HEK293T (cell line): ENCODE measurements around the gene RND1.
"Not testable (repeated sequence)": the region's sequence is repeated elsewhere in the genome, so short reads cannot be mapped to it uniquely, and the experiment has no call there.

ENCODE experiments used
- CTCF ChIA-PET: fragments of 350-600 bp; formaldehyde crosslinking; extraction: SDS; loops from one replicate; lab custom pipeline; 2021; ENCODE audit warnings: antibody characterized with exemption, inconsistent platforms; lab: Yijun Ruan, JAX
- POLR2A ChIA-PET: fragments of 350-600 bp; formaldehyde crosslinking; extraction: SDS; loops from one replicate; lab custom pipeline; 2020; ENCODE audit warnings: antibody characterized with exemption, inconsistent platforms; lab: Yijun Ruan, JAX
- DNase-seq: peaks from one replicate; pipeline ENCODE4 v3.0.0; 2012; ENCODE audit warnings: mixed read lengths; ENCODE audit errors: extremely low spot score
- ARNT ChIP-seq: fragments of 450-650 bp; IDR thresholded peaks from 2 replicates; pipeline ENCODE4 v1.6.1; 2017; ENCODE audit warnings: mild to moderate bottlenecking
- BHLHE40 ChIP-seq: fragments of 450-650 bp; IDR thresholded peaks from 2 replicates; pipeline ENCODE4 v1.6.1; 2016; ENCODE audit warnings: mild to moderate bottlenecking, moderate library complexity, borderline replicate concordance
- CTBP1 ChIP-seq: fragments of 450-650 bp; IDR thresholded peaks from 2 replicates; pipeline ENCODE4 v1.6.1; 2016; ENCODE audit warnings: borderline replicate concordance
- ELF4 ChIP-seq: fragments of 450-650 bp; IDR thresholded peaks from 2 replicates; pipeline ENCODE4 v1.6.1; 2017; ENCODE audit warnings: antibody characterized with exemption
- FOXA1 ChIP-seq: fragments of 450-650 bp; IDR thresholded peaks from 2 replicates; pipeline ENCODE4 v1.6.1; 2016; ENCODE audit warnings: mild to moderate bottlenecking
- FOXK2 ChIP-seq: fragments of 450-650 bp; IDR thresholded peaks from 2 replicates; pipeline ENCODE4 v1.6.1; 2016; ENCODE audit warnings: mild to moderate bottlenecking
- FOXM1 ChIP-seq: fragments of 450-650 bp; IDR thresholded peaks from 2 replicates; pipeline ENCODE4 v1.6.1; 2017; ENCODE audit warnings: mild to moderate bottlenecking, borderline replicate concordance
- HDGF ChIP-seq: fragments of 450-650 bp; IDR thresholded peaks from 2 replicates; pipeline ENCODE4 v1.6.1; 2017; ENCODE audit warnings: antibody characterized with exemption, borderline replicate concordance
- L3MBTL2 ChIP-seq: fragments of 450-650 bp; conservative IDR thresholded peaks from 2 replicates; pipeline ENCODE4 v1.6.1; 2016; ENCODE audit warnings: mild to moderate bottlenecking
- LEF1 ChIP-seq: fragments of 450-650 bp; IDR thresholded peaks from 2 replicates; pipeline ENCODE4 v1.6.1; 2017; ENCODE audit warnings: mild to moderate bottlenecking, borderline replicate concordance
- NFRKB ChIP-seq: fragments of 450-650 bp; IDR thresholded peaks from 2 replicates; pipeline ENCODE4 v1.6.1; 2016; ENCODE audit warnings: mild to moderate bottlenecking, moderate library complexity
- SP1 ChIP-seq: fragments of 450-650 bp; IDR thresholded peaks from 2 replicates; pipeline ENCODE4 v1.6.1; 2017
- SUZ12 ChIP-seq: fragments of 450-650 bp; IDR thresholded peaks from 2 replicates; pipeline ENCODE4 v1.6.1; 2016; ENCODE audit warnings: mild to moderate bottlenecking
- TARDBP ChIP-seq: fragments of 450-650 bp; IDR thresholded peaks from 2 replicates; pipeline ENCODE4 v1.6.1; 2016
- ZNF384 ChIP-seq: fragments of 450-650 bp; IDR thresholded peaks from 2 replicates; pipeline ENCODE4 v1.6.1; 2016
- TF ChIP-seq, protein P1 (sequence below): fragments of 450-650 bp; IDR thresholded peaks from 2 replicates; pipeline ENCODE4 v1.6.1; 2016

RND1 gene

DNA sequence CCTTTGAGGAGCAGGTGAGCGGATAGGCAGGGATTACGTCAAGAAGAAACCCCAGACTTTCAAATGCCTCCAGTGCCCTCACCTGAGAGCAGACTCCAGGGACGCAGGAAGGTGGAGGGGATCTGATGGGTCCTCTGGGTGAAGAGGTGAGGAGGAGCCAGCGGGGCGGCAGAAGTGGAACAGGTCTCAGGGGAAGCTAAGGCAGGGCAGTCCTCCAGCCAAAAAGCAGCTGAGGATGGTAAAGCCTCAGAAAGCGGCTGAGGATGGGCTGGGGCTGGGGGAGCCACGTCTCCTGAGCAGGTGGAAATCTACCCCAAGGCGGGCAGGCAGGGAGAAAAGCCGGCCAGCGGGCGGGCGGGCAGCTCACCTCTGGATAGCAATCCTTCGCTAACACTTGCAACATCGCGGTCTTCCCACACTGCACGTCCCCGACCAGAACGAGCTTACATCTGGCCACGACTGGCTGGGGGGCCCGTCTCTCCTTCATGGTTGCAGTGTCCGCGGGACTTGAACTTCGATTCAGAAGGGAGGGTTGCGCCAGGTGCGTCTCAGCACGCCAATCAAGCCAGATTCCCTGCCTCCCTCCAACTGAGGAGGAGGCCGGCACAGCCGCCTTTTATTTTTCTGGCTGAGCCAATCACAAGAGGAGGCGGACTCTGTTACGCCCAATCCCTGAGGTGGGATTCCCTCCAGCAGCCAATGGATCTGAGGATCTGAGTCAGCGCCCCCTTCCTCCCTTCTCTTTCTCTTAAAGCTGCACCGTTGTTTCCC, at the start of gene RND1:
Gene RND1 (minus strand): TSS at position 590 of the 771 bp plus-strand sequence. CDS start 103 bp downstream, at position 487.
- no peak for TF ChIP-seq FOXA1
- no peak for TF ChIP-seq NFRKB
- peak; percentile 67 for TF ChIP-seq L3MBTL2
- no peak for TF ChIP-seq TARDBP
- peak; percentile 47; the same call in 1 of the 2 replicates for TF ChIP-seq ELF4
- no peak for TF ChIP-seq SP1
- TF ChIP-seq ARNT: no peak
- TF ChIP-seq SUZ12: no peak
- no peak for TF ChIP-seq ZNF384
- TF ChIP-seq LEF1: no peak
- peak; percentile 86 for TF ChIP-seq FOXM1
- TF ChIP-seq BHLHE40: no peak
- no peak for TF ChIP-seq HDGF
- TF ChIP-seq CTBP1: no peak
- TF ChIP-seq FOXK2: no peak
- TF ChIP-seq, protein P1, sequence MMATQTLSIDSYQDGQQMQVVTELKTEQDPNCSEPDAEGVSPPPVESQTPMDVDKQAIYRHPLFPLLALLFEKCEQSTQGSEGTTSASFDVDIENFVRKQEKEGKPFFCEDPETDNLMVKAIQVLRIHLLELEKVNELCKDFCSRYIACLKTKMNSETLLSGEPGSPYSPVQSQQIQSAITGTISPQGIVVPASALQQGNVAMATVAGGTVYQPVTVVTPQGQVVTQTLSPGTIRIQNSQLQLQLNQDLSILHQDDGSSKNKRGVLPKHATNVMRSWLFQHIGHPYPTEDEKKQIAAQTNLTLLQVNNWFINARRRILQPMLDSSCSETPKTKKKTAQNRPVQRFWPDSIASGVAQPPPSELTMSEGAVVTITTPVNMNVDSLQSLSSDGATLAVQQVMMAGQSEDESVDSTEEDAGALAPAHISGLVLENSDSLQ: peak; percentile 96
- DNase-seq: peak; percentile 95
- ChIA-PET POLR2A (interaction anchor here (0.6 to 3.3 kb wide), 11 partner anchors 9 to 92 kb away, joined by 3 to 29 read pairs (median 6); partner anchors contain the start of genes ADCY6, ARF3 and DDX23), CTCF (interaction anchor here (0.8 to 2.9 kb wide), 5 partner anchors 12 to 130 kb away, joined by 3 to 21 read pairs (median 4); a partner anchor contains a TSS)

DNA sequence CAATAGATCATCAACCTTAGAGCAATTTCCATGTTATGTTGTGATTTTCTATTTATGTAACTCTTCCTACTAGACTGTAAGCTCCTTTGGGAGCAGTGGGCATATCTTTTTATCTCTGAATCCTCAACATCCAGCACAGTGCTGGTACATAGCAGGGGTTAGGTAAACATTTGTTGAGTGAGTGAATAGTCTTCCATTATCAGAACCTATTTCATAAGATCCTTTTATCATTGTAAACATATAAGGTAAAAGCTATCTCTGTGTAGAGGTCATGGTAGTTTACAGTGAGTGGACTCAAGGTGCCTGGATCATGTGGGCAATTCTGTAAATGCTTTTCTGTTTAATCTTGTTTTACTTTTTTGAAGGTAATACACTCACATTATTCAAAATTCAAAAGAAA, 44.5 kb upstream of the RND1 start:
- no peak for TF ChIP-seq ELF4
- TF ChIP-seq FOXM1: no peak
- TF ChIP-seq FOXA1: no peak
- TF ChIP-seq, protein P1: no peak
- TF ChIP-seq ARNT: no peak
- TF ChIP-seq L3MBTL2: no peak
- TF ChIP-seq LEF1: no peak
- no peak for TF ChIP-seq SP1
- TF ChIP-seq ZNF384: no peak
- TF ChIP-seq BHLHE40: no peak
- no peak for TF ChIP-seq SUZ12
- TF ChIP-seq TARDBP: no peak
- ChIA-PET POLR2A (no interaction called here), CTCF (interaction anchor here (0.6 kb wide), 1 partner anchor 19 kb away, joined by 3 read pairs; no protein-coding TSS in a partner anchor)
- no peak for DNase-seq

DNA sequence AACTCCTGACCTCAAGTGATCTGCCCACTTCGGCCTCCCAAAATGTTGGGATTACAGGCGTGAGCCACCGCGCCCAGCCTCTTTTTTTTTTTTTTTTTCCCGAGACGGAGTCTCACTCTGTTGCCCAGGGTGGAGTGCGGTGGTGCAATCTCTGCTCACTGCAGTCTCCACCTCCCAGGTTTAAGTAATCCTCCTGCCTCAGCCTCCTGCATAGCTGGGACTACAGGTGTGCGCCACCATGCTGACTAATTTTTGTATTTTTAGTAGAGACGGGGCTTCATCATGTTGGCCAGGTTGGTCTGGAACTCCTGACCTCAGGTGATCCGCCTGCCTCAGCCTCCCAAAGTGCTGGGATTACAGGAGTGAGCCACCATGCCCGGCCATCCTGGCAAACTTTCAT, 44.0 kb upstream of the RND1 start:
- CTCF ChIA-PET: interaction anchor here (0.6 kb wide), 1 partner anchor 22 kb away, joined by 6 read pairs; no protein-coding TSS in a partner anchor
- POLR2A ChIA-PET, DNase-seq: not testable (repeated sequence)

DNA sequence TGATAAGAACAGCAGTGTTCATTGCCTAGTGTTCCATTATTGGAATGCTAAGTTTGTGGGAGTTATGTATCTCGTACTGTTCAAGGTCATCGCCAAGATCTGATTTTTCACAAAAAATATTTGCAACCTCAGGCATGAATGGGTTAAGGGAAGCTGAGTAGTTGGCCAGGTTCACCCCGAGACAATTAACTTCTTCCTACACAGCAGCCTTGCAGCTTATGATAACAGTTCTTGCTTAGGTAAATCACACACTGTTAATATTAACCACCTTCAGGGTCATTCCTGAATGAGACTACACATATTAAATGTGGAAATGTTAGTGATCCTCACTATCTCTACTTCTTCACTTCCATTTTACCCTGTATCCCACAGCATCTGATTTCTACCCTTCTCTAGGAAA, 41.6 kb upstream of the RND1 start:
- no peak for DNase-seq
- ChIA-PET CTCF (no interaction called here), POLR2A (no interaction called here)
- TF ChIP-seq ELF4 (no peak), SUZ12 (no peak), FOXM1 (no peak), CTBP1 (no peak), ARNT (no peak), BHLHE40 (no peak), L3MBTL2 (no peak), LEF1 (no peak), FOXA1 (no peak), NFRKB (no peak), ZNF384 (no peak), HDGF (no peak)
- TF ChIP-seq, protein P1: no peak

DNA sequence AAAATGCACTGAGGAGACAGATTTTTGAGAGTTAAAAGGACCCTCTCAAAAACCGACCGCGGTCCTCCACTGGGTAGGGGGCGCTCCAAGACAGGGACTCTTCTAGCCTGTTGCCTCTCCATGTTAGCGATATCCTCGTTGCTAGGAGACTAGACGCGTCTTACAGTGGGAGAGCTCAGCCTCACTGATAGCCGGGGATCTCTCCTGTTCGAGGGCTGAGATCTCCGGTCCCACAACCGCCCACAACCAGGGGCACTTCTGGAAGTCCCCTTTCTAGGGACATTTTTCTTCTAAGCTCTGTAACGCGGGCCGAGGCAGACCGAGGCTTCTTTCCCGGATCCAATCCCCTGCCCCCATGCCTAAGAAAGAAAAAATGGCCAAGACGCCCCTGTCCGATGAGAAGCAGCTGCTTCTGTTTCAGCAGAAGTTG, 38.3 kb upstream of the RND1 start:
- DNase-seq: peak; percentile 90
- ChIA-PET CTCF (interaction anchor here (0.6 to 1.9 kb wide), 13 partner anchors 9 to 84 kb away, joined by 3 to 17 read pairs (median 3); partner anchors contain the start of gene RND1), POLR2A (interaction anchor here (1.1 to 1.2 kb wide), 2 partner anchors 20 to 51 kb away, joined by 3 read pairs; no protein-coding TSS in a partner anchor)
- TF ChIP-seq SP1: no peak

DNA sequence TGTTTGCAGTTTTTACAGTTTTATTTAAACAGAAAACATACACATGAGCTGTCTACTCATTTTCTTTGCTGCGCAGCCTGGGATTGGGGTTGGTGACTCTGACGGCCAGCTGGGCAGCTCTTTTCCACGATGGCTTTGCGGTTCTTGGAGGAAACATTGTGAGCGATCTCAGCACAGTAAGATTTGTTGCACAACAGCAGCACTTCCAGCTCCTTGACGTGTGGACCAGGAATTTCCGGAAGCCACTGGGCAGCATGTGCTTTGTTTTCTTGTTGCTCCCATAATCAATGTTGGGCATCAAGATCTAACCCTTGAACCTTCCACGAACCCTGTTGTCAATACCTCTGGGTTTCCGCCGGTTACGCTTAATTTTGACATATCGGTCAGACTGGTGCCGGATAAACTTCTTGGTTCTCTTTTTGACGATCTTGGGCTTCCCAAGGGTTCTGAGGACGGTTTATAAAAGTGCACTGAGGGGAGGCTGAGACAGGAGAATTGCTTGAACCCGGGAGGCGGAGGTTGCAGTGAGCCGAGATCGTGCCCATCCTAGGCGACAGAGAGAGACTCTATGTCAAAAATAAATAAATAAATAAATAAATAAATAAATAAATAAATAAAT, 37.8 kb upstream of the RND1 start:
- DNase-seq: no peak
- TF ChIP-seq FOXK2 (no peak), L3MBTL2 (0 out of 2 replicates have a peak, but pooled peaks have one; percentile 8)
- CTCF ChIA-PET: interaction anchor here (0.7 to 1.9 kb wide), 6 partner anchors 11 to 84 kb away, joined by 3 to 17 read pairs (median 4); no protein-coding TSS in a partner anchor
- POLR2A ChIA-PET: interaction anchor here (1.1 to 1.2 kb wide), 2 partner anchors 20 to 51 kb away, joined by 3 read pairs; no protein-coding TSS in a partner anchor
